NCI-H1694 (cell line): Measurements from ENCODE around the gene ZRANB1.
"Not testable (repeated sequence)": the region's sequence is repeated elsewhere in the genome, so short reads cannot be mapped to it uniquely, and the experiment has no call there.

Experiments
- DNase-seq: peaks from one replicate; lab custom pipeline; 2025; lab: John Stamatoyannopoulos, UW

The ZRANB1 gene

GRCh38 chr10:124941823-124942222, at the start of gene ZRANB1:
ZRANB1 (plus strand) TSS chr10:124942123; CDS start chr10:124942494, 371 bp downstream.
- DNase-seq: no peak

GRCh38 chr10:124892905-124893304, 49.0 kb upstream of the ZRANB1 start:
- no peak for DNase-seq

GRCh38 chr10:124894569-124895215, 47.2 kb upstream of the ZRANB1 start:
- DNase-seq: no peak

- DNase-seq: no peak
Measured at GRCh38 chr10:124896751-124897150, 45.2 kb upstream of the ZRANB1 start.

- no peak for DNase-seq
Measured at GRCh38 chr10:124898471-124898870, 43.5 kb upstream of the ZRANB1 start.

GRCh38 chr10:124899151-124899550, 42.8 kb upstream of the ZRANB1 start:
- no peak for DNase-seq

- DNase-seq: no peak
Measured at GRCh38 chr10:124902462-124902861, 39.5 kb upstream of the ZRANB1 start.

GRCh38 chr10:124903111-124903510, 38.8 kb upstream of the ZRANB1 start:
- no peak for DNase-seq

GRCh38 chr10:124904796-124905195, 37.1 kb upstream of the ZRANB1 start:
- no peak for DNase-seq

- no peak for DNase-seq
Measured at GRCh38 chr10:124906551-124907001, 35.3 kb upstream of the ZRANB1 start.

- no peak for DNase-seq
Measured at GRCh38 chr10:124909563-124909962, 32.4 kb upstream of the ZRANB1 start.

- no peak for DNase-seq
Measured at GRCh38 chr10:124911124-124912067, 30.5 kb upstream of the ZRANB1 start.

GRCh38 chr10:124912101-124912886, 29.6 kb upstream of the ZRANB1 start:
- DNase-seq: no peak

- DNase-seq: no peak
Measured at GRCh38 chr10:124913167-124913566, 28.8 kb upstream of the ZRANB1 start.

GRCh38 chr10:124914398-124914797, 27.5 kb upstream of the ZRANB1 start:
- not testable (repeated sequence) for DNase-seq

- no peak for DNase-seq
Measured at GRCh38 chr10:124916098-124916584, 25.8 kb upstream of the ZRANB1 start.

- peak; percentile 44 for DNase-seq
Measured at GRCh38 chr10:124916585-124917427, 25.1 kb upstream of the ZRANB1 start.

GRCh38 chr10:124917428-124918190, 24.3 kb upstream of the ZRANB1 start:
- no peak for DNase-seq

GRCh38 chr10:124918191-124918830, 23.6 kb upstream of the ZRANB1 start:
- no peak for DNase-seq

- DNase-seq: no peak
Measured at GRCh38 chr10:124918906-124919305, 23.0 kb upstream of the ZRANB1 start.
